ENCODE data around the gene TMEM229A. TPM values are rescaled to one million over a fixed set of nuclear protein-coding genes. Genes with fewer than 3 reads are reported as not detected.

TMEM229A gene
- total and polyA plus RNA-seq, 9 of the 15 experiments (the other 6 are each of a cell fraction or from before 2014, with no cell fraction given) = not detected

GRCh38 chr7:123992913-123993518, 39.9 kb downstream of the TMEM229A start (continued):
- TF ChIP-seq PATZ1 (CRISPR knock-in tag; IDR thresholded peaks at IDR 0.05; ENCODE audit: borderline replicate concordance) = peak; percentile 98
- TF ChIP-seq HOXB6 (CRISPR knock-in tag; IDR thresholded peaks at IDR 0.05; ENCODE audit: borderline replicate concordance) = no peak
- TF ChIP-seq CXXC5 (CRISPR knock-in tag; IDR thresholded peaks at IDR 0.05) = peak; percentile 73
- TF ChIP-seq RREB1 (CRISPR knock-in tag; IDR thresholded peaks at IDR 0.05) = peak; percentile 100
- TF ChIP-seq, protein P1, sequence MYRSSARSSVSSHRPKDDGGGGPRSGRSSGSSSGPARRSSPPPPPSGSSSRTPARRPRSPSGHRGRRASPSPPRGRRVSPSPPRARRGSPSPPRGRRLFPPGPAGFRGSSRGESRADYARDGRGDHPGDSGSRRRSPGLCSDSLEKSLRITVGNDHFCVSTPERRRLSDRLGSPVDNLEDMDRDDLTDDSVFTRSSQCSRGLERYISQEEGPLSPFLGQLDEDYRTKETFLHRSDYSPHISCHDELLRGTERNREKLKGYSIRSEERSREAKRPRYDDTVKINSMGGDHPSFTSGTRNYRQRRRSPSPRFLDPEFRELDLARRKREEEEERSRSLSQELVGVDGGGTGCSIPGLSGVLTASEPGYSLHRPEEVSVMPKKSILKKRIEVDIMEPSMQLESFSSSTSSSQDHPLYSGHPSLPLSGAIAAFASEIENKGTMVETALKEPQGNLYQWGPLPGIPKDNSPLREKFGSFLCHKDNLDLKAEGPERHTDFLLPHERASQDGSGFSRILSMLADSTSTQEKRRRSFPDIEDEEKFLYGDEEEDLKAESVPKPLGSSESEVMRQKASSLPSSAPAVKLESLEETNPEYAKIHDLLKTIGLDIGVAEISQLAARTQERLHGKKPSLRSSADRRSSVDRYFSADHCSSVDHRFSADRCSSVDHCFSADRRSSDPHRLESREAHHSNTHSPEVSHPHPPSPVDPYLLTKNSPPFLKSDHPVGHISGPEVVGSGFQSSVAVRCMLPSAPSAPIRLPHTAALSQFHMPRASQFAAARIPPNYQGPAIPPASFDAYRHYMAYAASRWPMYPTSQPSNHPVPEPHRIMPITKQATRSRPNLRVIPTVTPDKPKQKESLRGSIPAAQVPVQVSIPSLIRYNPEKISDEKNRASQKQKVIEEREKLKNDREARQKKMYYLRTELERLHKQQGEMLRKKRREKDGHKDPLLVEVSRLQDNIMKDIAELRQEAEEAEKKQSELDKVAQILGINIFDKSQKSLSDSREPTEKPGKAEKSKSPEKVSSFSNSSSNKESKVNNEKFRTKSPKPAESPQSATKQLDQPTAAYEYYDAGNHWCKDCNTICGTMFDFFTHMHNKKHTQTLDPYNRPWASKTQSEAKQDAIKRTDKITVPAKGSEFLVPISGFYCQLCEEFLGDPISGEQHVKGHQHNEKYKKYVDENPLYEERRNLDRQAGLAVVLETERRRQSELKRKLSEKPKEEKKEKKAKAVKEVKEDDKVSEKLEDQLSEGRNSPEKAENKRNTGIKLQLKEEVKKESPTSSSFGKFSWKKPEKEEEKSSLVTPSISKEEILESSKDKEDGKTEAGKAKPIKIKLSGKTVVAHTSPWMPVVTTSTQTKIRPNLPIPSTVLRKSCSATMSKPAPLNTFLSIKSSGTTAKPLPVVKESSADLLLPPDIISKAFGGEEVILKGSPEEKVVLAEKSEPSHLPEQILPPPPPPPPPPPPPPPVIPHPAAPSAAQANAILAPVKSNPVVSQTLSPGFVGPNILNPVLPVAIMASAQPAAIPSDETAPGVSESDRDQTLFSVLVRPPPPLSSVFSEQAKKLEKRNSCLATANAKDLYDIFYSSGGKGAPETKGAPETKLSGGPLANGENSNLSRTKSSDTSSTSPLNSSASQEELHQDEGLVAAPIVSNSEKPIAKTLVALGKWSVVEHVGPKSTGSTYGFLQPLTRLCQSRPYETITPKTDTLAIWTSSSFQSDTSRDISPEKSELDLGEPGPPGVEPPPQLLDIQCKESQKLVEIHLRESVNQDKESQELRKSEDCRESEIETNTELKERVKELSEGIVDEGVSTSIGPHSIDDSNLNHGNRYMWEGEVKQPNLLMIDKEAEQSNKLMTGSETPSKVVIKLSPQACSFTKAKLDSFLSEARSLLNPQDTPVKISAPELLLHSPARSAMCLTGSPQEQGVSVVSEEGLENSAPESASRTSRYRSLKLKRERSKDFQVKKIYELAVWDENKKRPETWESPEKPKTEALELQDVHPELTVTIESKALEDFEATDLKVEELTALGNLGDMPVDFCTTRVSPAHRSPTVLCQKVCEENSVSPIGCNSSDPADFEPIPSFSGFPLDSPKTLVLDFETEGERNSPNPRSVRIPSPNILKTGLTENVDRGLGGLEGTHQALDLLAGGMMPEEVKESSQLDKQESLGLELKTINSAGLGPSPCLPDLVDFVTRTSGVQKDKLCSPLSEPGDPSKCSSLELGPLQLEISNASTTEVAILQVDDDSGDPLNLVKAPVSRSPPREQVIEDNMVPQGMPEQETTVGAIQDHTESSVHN (IDR thresholded peaks at IDR 0.05; ENCODE audit: borderline replicate concordance in 1 of 2, low read depth in 1 of 2) = no peak
